Activated CD4-positive, alpha-beta T cell treated with anti-CD3 and anti-CD28 coated beads, Interleukin-2, amount 10 ng/mL, durations not matched to agents 24 days and 14 days (primary cell): ENCODE results near the gene VN1R5. TPM values are rescaled to one million over a fixed set of nuclear protein-coding genes. Genes with fewer than 3 reads are reported as not detected.
A peak's percentile ranks its signal among the peaks of the same experiment; 100 is the strongest.
"Not testable (repeated sequence)": the region's sequence is repeated elsewhere in the genome, so short reads cannot be mapped to it uniquely, and the experiment has no call there.

Source experiments
- DNase-seq: peaks from one replicate; pipeline ENCODE4 v3.0.0; 2022
- H3K27ac Mint-ChIP-seq: one replicate; pipeline ENCODE4 v1.8.0; 2022; ENCODE audit warnings: mild to moderate bottlenecking, mixed read lengths
- H3K27me3 Mint-ChIP-seq: one replicate; pipeline ENCODE4 v1.8.0; 2022; ENCODE audit warnings: mixed read lengths
- H3K36me3 Mint-ChIP-seq: one replicate; pipeline ENCODE4 v1.8.0; 2022; ENCODE audit warnings: low read depth, mild to moderate bottlenecking, mixed read lengths
- H3K4me1 Mint-ChIP-seq: one replicate; pipeline ENCODE4 v1.8.0; 2021; ENCODE audit warnings: mixed read lengths
- H3K4me3 Mint-ChIP-seq: one replicate; pipeline ENCODE4 v1.8.0; 2022; ENCODE audit warnings: mild to moderate bottlenecking, moderate library complexity, mixed read lengths
- H3K9me3 Mint-ChIP-seq: one replicate; pipeline ENCODE4 v1.8.0; 2021; ENCODE audit warnings: mixed read lengths
- intact Hi-C: fragments of 100-400 bp; cut with micrococcal nuclease; formaldehyde crosslinking; loops from one replicate; pipeline ENCODE4 v1.15.1; 2023
- total RNA-seq: library from RNA; stranded (reverse); gene quantifications from 2 replicates; pipeline ENCODE4 v1.2.3, GENCODE V29; 2022

The VN1R5 gene
- total RNA-seq, result not detected in 2 replicates

GRCh38 chr1:247255772-247256171, at the start of gene VN1R5:
Gene VN1R5, plus strand, starts transcription at chr1:247256072.
- H3K4me3 Mint-ChIP-seq, H3K4me1 Mint-ChIP-seq, H3K27ac Mint-ChIP-seq, H3K36me3 Mint-ChIP-seq, intact Hi-C loops, H3K27me3 Mint-ChIP-seq, DNase-seq: not testable (repeated sequence)
- peaks cover 14% of the 10 kb centered on the region for H3K9me3 Mint-ChIP-seq

GRCh38 chr1:247209396-247209795, 46.5 kb upstream of the VN1R5 start:
- H3K36me3 Mint-ChIP-seq, result peaks cover 49% of the 10 kb centered on the region
- peak overlapping the region; percentile 95 for H3K4me3 Mint-ChIP-seq
- intact Hi-C loops, result no loop called here
- peaks cover 13% of the 10 kb centered on the region for H3K9me3 Mint-ChIP-seq
- peak overlapping the region; percentile 34 for H3K27ac Mint-ChIP-seq
- peaks cover 33% of the 10 kb centered on the region for H3K4me1 Mint-ChIP-seq
- peaks cover 2% of the 10 kb centered on the region for H3K27me3 Mint-ChIP-seq
- DNase-seq, result peak; percentile 62

- intact Hi-C loops, result loop anchor here (1.0 to 5.0 kb wide), 6 partner anchors 37 to 1617 kb away; partner anchors contain the start of genes SH3BP5L, ZNF124, ZNF496 and ZNF669
- Mint-ChIP-seq H3K4me1 (peaks cover 33% of the 10 kb centered on the region), H3K36me3 (peaks cover 45% of the 10 kb centered on the region), H3K9me3 (peaks cover 14% of the 10 kb centered on the region), H3K4me3 (peak overlapping the region; percentile 95), H3K27me3 (peaks cover 3% of the 10 kb centered on the region), H3K27ac (peak overlapping the region; percentile 94)
- no peak for DNase-seq
These were observed 45.9 kb upstream of the VN1R5 start for GRCh38 chr1:247210062-247210375.

- Mint-ChIP-seq H3K36me3 (peaks cover 41% of the 10 kb centered on the region), H3K27ac (peak overlapping the region; percentile 94), H3K9me3 (peaks cover 16% of the 10 kb centered on the region), H3K27me3 (peaks cover 4% of the 10 kb centered on the region), H3K4me1 (peaks cover 33% of the 10 kb centered on the region), H3K4me3 (peak overlapping the region; percentile 95)
- intact Hi-C loops, result loop anchor here (1.0 to 5.0 kb wide), 6 partner anchors 38 to 1617 kb away; partner anchors contain the start of genes SH3BP5L, ZNF124, ZNF496 and ZNF669
- DNase-seq, result peak; percentile 99
These were observed 45.3 kb upstream of the VN1R5 start for GRCh38 chr1:247210376-247211117.

- peaks cover 13% of the 10 kb centered on the region for H3K9me3 Mint-ChIP-seq
- intact Hi-C loops, result loop anchor here (2.0 to 5.0 kb wide), 4 partner anchors 39 to 1616 kb away; partner anchors contain the start of genes SH3BP5L, ZNF124 and ZNF496
- peaks cover 33% of the 10 kb centered on the region for H3K36me3 Mint-ChIP-seq
- H3K4me1 Mint-ChIP-seq, result peaks cover 30% of the 10 kb centered on the region
- no peak overlapping the region for H3K4me3 Mint-ChIP-seq
- no peak overlapping the region for H3K27ac Mint-ChIP-seq
- H3K27me3 Mint-ChIP-seq, result peaks cover 6% of the 10 kb centered on the region
- DNase-seq, result no peak
These were observed 44.5 kb upstream of the VN1R5 start for GRCh38 chr1:247211339-247211738.

- H3K27ac Mint-ChIP-seq, result no peak overlapping the region
- intact Hi-C loops, result loop anchor here (5.0 kb wide), 2 partner anchors 120 to 1615 kb away; partner anchors contain the start of genes SH3BP5L and ZNF496
These were observed 43.9 kb upstream of the VN1R5 start for GRCh38 chr1:247212012-247212411.

GRCh38 chr1:247212627-247213617, 43.0 kb upstream of the VN1R5 start:
- Mint-ChIP-seq H3K27ac (no peak overlapping the region), H3K4me3 (no peak overlapping the region), H3K4me1 (peaks cover 25% of the 10 kb centered on the region), H3K9me3 (peaks cover 4% of the 10 kb centered on the region), H3K36me3 (peaks cover 20% of the 10 kb centered on the region), H3K27me3 (peaks cover 9% of the 10 kb centered on the region)
- no peak for DNase-seq
- intact Hi-C loops, result loop anchor here (5.0 kb wide), 2 partner anchors 119 to 1614 kb away; partner anchors contain the start of genes SH3BP5L and ZNF496

More at GRCh38 chr1:247212012-247212411, 43.9 kb upstream of the VN1R5 start:
- Mint-ChIP-seq H3K4me3 (no peak overlapping the region), H3K9me3 (peaks cover 13% of the 10 kb centered on the region), H3K27me3 (peaks cover 9% of the 10 kb centered on the region), H3K4me1 (peaks cover 30% of the 10 kb centered on the region), H3K36me3 (peaks cover 29% of the 10 kb centered on the region)
- no peak for DNase-seq

- H3K27ac Mint-ChIP-seq, result no peak overlapping the region
- H3K27me3 Mint-ChIP-seq, result peaks cover 9% of the 10 kb centered on the region
- H3K4me3 Mint-ChIP-seq, result no peak overlapping the region
- no peaks in the 10 kb centered on the region for H3K36me3 Mint-ChIP-seq
- DNase-seq, result no peak
- H3K4me1 Mint-ChIP-seq, result peaks cover 8% of the 10 kb centered on the region
- H3K9me3 Mint-ChIP-seq, result peaks cover 3% of the 10 kb centered on the region
- intact Hi-C loops, result no loop called here
These were observed 39.6 kb upstream of the VN1R5 start for GRCh38 chr1:247216261-247216660.

- Mint-ChIP-seq H3K27me3 (peaks cover 8% of the 10 kb centered on the region), H3K4me3 (no peak overlapping the region), H3K27ac (no peak overlapping the region), H3K4me1 (peaks cover 4% of the 10 kb centered on the region), H3K36me3 (no peaks in the 10 kb centered on the region), H3K9me3 (peaks cover 8% of the 10 kb centered on the region)
- no peak for DNase-seq
- intact Hi-C loops, result no loop called here
These were observed 37.7 kb upstream of the VN1R5 start for GRCh38 chr1:247218121-247218651.

- DNase-seq, H3K27me3 Mint-ChIP-seq, H3K27ac Mint-ChIP-seq, H3K4me3 Mint-ChIP-seq, H3K36me3 Mint-ChIP-seq, H3K4me1 Mint-ChIP-seq, intact Hi-C loops: not testable (repeated sequence)
- peaks cover 10% of the 10 kb centered on the region for H3K9me3 Mint-ChIP-seq
These were observed 35.6 kb upstream of the VN1R5 start for GRCh38 chr1:247220280-247220679.

- intact Hi-C loops, result no loop called here
- no peaks in the 10 kb centered on the region for H3K4me1 Mint-ChIP-seq
- no peak overlapping the region for H3K27ac Mint-ChIP-seq
These were observed 33.0 kb upstream of the VN1R5 start for GRCh38 chr1:247222840-247223239.

GRCh38 chr1:247224822-247225221, 31.1 kb upstream of the VN1R5 start:
- no peak for DNase-seq
- no peaks in the 10 kb centered on the region for H3K4me1 Mint-ChIP-seq
- H3K4me3 Mint-ChIP-seq, result no peak overlapping the region
- peaks cover 29% of the 10 kb centered on the region for H3K9me3 Mint-ChIP-seq
- intact Hi-C loops, result no loop called here
- H3K36me3 Mint-ChIP-seq, result no peaks in the 10 kb centered on the region
- H3K27ac Mint-ChIP-seq, result no peak overlapping the region
- H3K27me3 Mint-ChIP-seq, result no peaks in the 10 kb centered on the region

More at GRCh38 chr1:247222840-247223239, 33.0 kb upstream of the VN1R5 start:
- H3K27me3 Mint-ChIP-seq, result no peaks in the 10 kb centered on the region
- DNase-seq, result no peak
- no peak overlapping the region for H3K4me3 Mint-ChIP-seq
- H3K9me3 Mint-ChIP-seq, result peaks cover 15% of the 10 kb centered on the region
- no peaks in the 10 kb centered on the region for H3K36me3 Mint-ChIP-seq

GRCh38 chr1:247228133-247228532, 27.7 kb upstream of the VN1R5 start:
- Mint-ChIP-seq H3K36me3 (no peaks in the 10 kb centered on the region), H3K27ac (no peak overlapping the region), H3K9me3 (peaks cover 35% of the 10 kb centered on the region), H3K4me1 (no peaks in the 10 kb centered on the region), H3K27me3 (no peaks in the 10 kb centered on the region), H3K4me3 (no peak overlapping the region)
- intact Hi-C loops, result no loop called here
- no peak for DNase-seq
